Liver (tissue), 3 donors: Measurements from ENCODE around the gene PTPN22.

Source experiments
- ATF3 ChIP-seq: IDR thresholded peaks from 2 replicates; pipeline ENCODE4 v1.6.1; 2016; ENCODE audit warnings: antibody characterized with exemption
- EGR1 ChIP-seq, 2 donors: IDR thresholded peaks; 2 replicates each; pipeline ENCODE4 v1.6.1; 2016 to 2018; ENCODE audit warnings: antibody characterized with exemption in 2 of 2, low read depth in 2 of 2
- FOXA1 ChIP-seq: IDR thresholded peaks from 2 replicates; pipeline ENCODE4 v1.6.1; 2016; ENCODE audit warnings: antibody characterized with exemption
- FOXA2 ChIP-seq: IDR thresholded peaks from 2 replicates; pipeline ENCODE4 v1.6.1; 2016; ENCODE audit warnings: antibody characterized with exemption
- NR2F2 ChIP-seq: IDR thresholded peaks from 2 replicates; pipeline ENCODE4 v1.6.1; 2016; ENCODE audit warnings: antibody characterized with exemption
- TAF1 ChIP-seq: conservative IDR thresholded peaks from 2 replicates; pipeline ENCODE4 v1.6.1; 2016; ENCODE audit warnings: antibody characterized with exemption, mild to moderate bottlenecking
- YY1 ChIP-seq: IDR thresholded peaks from 2 replicates; pipeline ENCODE4 v1.6.1; 2016; ENCODE audit warnings: antibody characterized with exemption, mild to moderate bottlenecking
- ZBTB33 ChIP-seq: IDR thresholded peaks from 2 replicates; pipeline ENCODE4 v1.6.1; 2016; ENCODE audit warnings: antibody characterized with exemption
- TF ChIP-seq, protein P1 (sequence below): fragments of 150-350 bp; IDR thresholded peaks from 2 replicates; pipeline ENCODE4 v1.5.1; 2017; ENCODE audit warnings: improper control_type of control experiment, low read depth, low read length; ENCODE audit not compliant: missing input control
- TF ChIP-seq, protein P2 (sequence below): IDR thresholded peaks from 2 replicates; pipeline ENCODE4 v1.6.1; 2016; ENCODE audit warnings: antibody characterized with exemption, mild to moderate bottlenecking
- donor health status: healthy.
- donor health status: healthy.

- TF ChIP-seq, protein P1, sequence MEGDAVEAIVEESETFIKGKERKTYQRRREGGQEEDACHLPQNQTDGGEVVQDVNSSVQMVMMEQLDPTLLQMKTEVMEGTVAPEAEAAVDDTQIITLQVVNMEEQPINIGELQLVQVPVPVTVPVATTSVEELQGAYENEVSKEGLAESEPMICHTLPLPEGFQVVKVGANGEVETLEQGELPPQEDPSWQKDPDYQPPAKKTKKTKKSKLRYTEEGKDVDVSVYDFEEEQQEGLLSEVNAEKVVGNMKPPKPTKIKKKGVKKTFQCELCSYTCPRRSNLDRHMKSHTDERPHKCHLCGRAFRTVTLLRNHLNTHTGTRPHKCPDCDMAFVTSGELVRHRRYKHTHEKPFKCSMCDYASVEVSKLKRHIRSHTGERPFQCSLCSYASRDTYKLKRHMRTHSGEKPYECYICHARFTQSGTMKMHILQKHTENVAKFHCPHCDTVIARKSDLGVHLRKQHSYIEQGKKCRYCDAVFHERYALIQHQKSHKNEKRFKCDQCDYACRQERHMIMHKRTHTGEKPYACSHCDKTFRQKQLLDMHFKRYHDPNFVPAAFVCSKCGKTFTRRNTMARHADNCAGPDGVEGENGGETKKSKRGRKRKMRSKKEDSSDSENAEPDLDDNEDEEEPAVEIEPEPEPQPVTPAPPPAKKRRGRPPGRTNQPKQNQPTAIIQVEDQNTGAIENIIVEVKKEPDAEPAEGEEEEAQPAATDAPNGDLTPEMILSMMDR: no peak
- no peak for TF ChIP-seq FOXA2
- TF ChIP-seq EGR1 (IDR thresholded peaks at IDR 0.05; ENCODE audit: low read depth in 2 of 2): no peak
- TF ChIP-seq YY1: no peak
- TF ChIP-seq NR2F2: no peak
- TF ChIP-seq, protein P2, sequence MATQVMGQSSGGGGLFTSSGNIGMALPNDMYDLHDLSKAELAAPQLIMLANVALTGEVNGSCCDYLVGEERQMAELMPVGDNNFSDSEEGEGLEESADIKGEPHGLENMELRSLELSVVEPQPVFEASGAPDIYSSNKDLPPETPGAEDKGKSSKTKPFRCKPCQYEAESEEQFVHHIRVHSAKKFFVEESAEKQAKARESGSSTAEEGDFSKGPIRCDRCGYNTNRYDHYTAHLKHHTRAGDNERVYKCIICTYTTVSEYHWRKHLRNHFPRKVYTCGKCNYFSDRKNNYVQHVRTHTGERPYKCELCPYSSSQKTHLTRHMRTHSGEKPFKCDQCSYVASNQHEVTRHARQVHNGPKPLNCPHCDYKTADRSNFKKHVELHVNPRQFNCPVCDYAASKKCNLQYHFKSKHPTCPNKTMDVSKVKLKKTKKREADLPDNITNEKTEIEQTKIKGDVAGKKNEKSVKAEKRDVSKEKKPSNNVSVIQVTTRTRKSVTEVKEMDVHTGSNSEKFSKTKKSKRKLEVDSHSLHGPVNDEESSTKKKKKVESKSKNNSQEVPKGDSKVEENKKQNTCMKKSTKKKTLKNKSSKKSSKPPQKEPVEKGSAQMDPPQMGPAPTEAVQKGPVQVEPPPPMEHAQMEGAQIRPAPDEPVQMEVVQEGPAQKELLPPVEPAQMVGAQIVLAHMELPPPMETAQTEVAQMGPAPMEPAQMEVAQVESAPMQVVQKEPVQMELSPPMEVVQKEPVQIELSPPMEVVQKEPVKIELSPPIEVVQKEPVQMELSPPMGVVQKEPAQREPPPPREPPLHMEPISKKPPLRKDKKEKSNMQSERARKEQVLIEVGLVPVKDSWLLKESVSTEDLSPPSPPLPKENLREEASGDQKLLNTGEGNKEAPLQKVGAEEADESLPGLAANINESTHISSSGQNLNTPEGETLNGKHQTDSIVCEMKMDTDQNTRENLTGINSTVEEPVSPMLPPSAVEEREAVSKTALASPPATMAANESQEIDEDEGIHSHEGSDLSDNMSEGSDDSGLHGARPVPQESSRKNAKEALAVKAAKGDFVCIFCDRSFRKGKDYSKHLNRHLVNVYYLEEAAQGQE: no peak
- no peak for TF ChIP-seq ZBTB33
- no peak for TF ChIP-seq ATF3
- TF ChIP-seq FOXA1: no peak
- TF ChIP-seq TAF1: no peak
Measured at GRCh38 chr1:113805639-113806038, 65.9 kb downstream of the PTPN22 start.
